Parathyroid adenoma (tissue), 2 donors: Measurements from ENCODE around the gene RNF11.

ENCODE experiments used
- H2AFZ ChIP-seq: fragments of 300-600 bp; sonication (generic); one replicate; pipeline ENCODE4 v1.7.0; 2017; ENCODE audit warnings: antibody characterized with exemption, mild to moderate bottlenecking
- H3K27ac ChIP-seq: fragments of 300-600 bp; sonication (generic); one replicate; pipeline ENCODE4 v1.7.0; 2017
- H3K27me3 ChIP-seq: fragments of 300-600 bp; sonication (generic); one replicate; pipeline ENCODE4 v1.7.0; 2017; ENCODE audit warnings: low read length; ENCODE audit not compliant: control insufficient read depth, insufficient read depth
- H3K36me3 ChIP-seq: fragments of 300-600 bp; sonication (generic); one replicate; pipeline ENCODE4 v1.7.0; 2017; ENCODE audit warnings: low read length; ENCODE audit not compliant: control insufficient read depth, insufficient read depth
- H3K4me1 ChIP-seq: fragments of 300-600 bp; sonication (generic); one replicate; pipeline ENCODE4 v1.7.0; 2017; ENCODE audit warnings: control low read depth
- H3K4me2 ChIP-seq: fragments of 300-600 bp; sonication (generic); one replicate; pipeline ENCODE4 v1.7.0; 2017; ENCODE audit warnings: low read length
- H3K4me3 ChIP-seq: fragments of 300-600 bp; sonication (generic); one replicate; pipeline ENCODE4 v1.7.0; 2017; ENCODE audit warnings: low read depth, low read length
- H3K79me2 ChIP-seq: fragments of 300-600 bp; sonication (generic); one replicate; pipeline ENCODE4 v1.7.0; 2017; ENCODE audit warnings: control low read depth
- H3K9ac ChIP-seq: fragments of 300-600 bp; sonication (generic); one replicate; pipeline ENCODE4 v1.7.0; 2017; ENCODE audit warnings: mild to moderate bottlenecking
- H3K9me3 ChIP-seq: fragments of 300-600 bp; sonication (generic); one replicate; pipeline ENCODE4 v1.7.0; 2017; ENCODE audit warnings: low read length; ENCODE audit not compliant: control insufficient read depth
- CTCF ChIP-seq: fragments of 300-600 bp; sonication (generic); IDR thresholded peaks from one replicate; pipeline ENCODE4 v1.7.0; 2017; ENCODE audit warnings: antibody characterized with exemption, mild to moderate bottlenecking
- donor health status: primary hyperparathyroidism.

Gene RNF11

GRCh38 chr1:51234721-51235425 lies 1.2 kb upstream of the RNF11 start:
- H3K4me1 ChIP-seq = peaks cover 8% of the 10 kb centered on the region
- H3K27me3 ChIP-seq = no peaks in the 10 kb centered on the region
- no peaks in the 10 kb centered on the region for H3K36me3 ChIP-seq
- H2AFZ ChIP-seq = peak overlapping the region; percentile 97
- no peak overlapping the region for H3K9ac ChIP-seq
- H3K4me2 ChIP-seq = peak overlapping the region; percentile 86
- peaks cover 26% of the 10 kb centered on the region for H3K79me2 ChIP-seq
- H3K9me3 ChIP-seq = no peaks in the 10 kb centered on the region
- H3K4me3 ChIP-seq = peak overlapping the region; percentile 92
- TF ChIP-seq CTCF = no peak
- peak overlapping the region; percentile 90 for H3K27ac ChIP-seq

- H3K9me3 ChIP-seq = no peaks in the 10 kb centered on the region
- peaks cover 30% of the 10 kb centered on the region for H3K79me2 ChIP-seq
- H3K4me2 ChIP-seq = peak overlapping the region; percentile 94
- TF ChIP-seq CTCF = no peak
- no peaks in the 10 kb centered on the region for H3K36me3 ChIP-seq
- peak overlapping the region; percentile 97 for H2AFZ ChIP-seq
- peak overlapping the region; percentile 92 for H3K4me3 ChIP-seq
- peaks cover 8% of the 10 kb centered on the region for H3K4me1 ChIP-seq
- peak overlapping the region; percentile 90 for H3K27ac ChIP-seq
- peak overlapping the region; percentile 87 for H3K9ac ChIP-seq
- H3K27me3 ChIP-seq = no peaks in the 10 kb centered on the region
Observed at GRCh38 chr1:51236531-51237350, 668 bp downstream of the RNF11 start.

GRCh38 chr1:51237351-51238033 lies 1.4 kb downstream of the RNF11 start:
- Histone ChIP-seq H3K36me3 (no peaks in the 10 kb centered on the region), H3K9ac (no peak overlapping the region), H3K79me2 (peaks cover 30% of the 10 kb centered on the region), H2AFZ (no peak overlapping the region), H3K9me3 (no peaks in the 10 kb centered on the region), H3K4me3 (peak overlapping the region; percentile 92), H3K27me3 (no peaks in the 10 kb centered on the region), H3K4me1 (peaks cover 8% of the 10 kb centered on the region), H3K27ac (no peak overlapping the region), H3K4me2 (peak overlapping the region; percentile 94)
- TF ChIP-seq CTCF = no peak

- Histone ChIP-seq H3K4me1 (peaks cover 8% of the 10 kb centered on the region), H3K9ac (no peak overlapping the region), H3K4me3 (peak overlapping the region; percentile 51), H3K27me3 (no peaks in the 10 kb centered on the region), H3K27ac (no peak overlapping the region), H3K79me2 (peaks cover 30% of the 10 kb centered on the region), H2AFZ (no peak overlapping the region), H3K9me3 (no peaks in the 10 kb centered on the region), H3K36me3 (no peaks in the 10 kb centered on the region), H3K4me2 (peak overlapping the region; percentile 51)
- TF ChIP-seq CTCF = no peak
Observed at GRCh38 chr1:51238034-51238403, 1.9 kb downstream of the RNF11 start.
